Osteocyte (in vitro differentiated cells): ENCODE measurements around the gene C10orf71. TPM values are rescaled to one million over a fixed set of nuclear protein-coding genes. Genes with fewer than 3 reads are reported as not detected.
A peak's percentile ranks its signal among the peaks of the same experiment; 100 is the strongest.

Source experiments
- DNase-seq: peaks from one replicate; pipeline ENCODE4 v3.0.0; 2021; ENCODE audit warnings: mixed read lengths; ENCODE audit not compliant: unreplicated experiment; ENCODE audit errors: extremely low spot score
- H3K27ac Mint-ChIP-seq: one replicate; pipeline ENCODE4 v1.8.0; 2021; ENCODE audit warnings: mild to moderate bottlenecking, mixed read lengths; ENCODE audit not compliant: unreplicated experiment
- H3K27me3 Mint-ChIP-seq: one replicate; pipeline ENCODE4 v1.8.0; 2021; ENCODE audit warnings: mixed read lengths; ENCODE audit not compliant: unreplicated experiment
- H3K36me3 Mint-ChIP-seq: one replicate; pipeline ENCODE4 v1.8.0; 2021; ENCODE audit warnings: mixed read lengths; ENCODE audit not compliant: unreplicated experiment
- H3K4me1 Mint-ChIP-seq: one replicate; pipeline ENCODE4 v1.8.0; 2021; ENCODE audit warnings: mixed read lengths; ENCODE audit not compliant: unreplicated experiment
- H3K4me3 Mint-ChIP-seq: one replicate; pipeline ENCODE4 v1.8.0; 2021; ENCODE audit warnings: mild to moderate bottlenecking, moderate library complexity, mixed read lengths; ENCODE audit not compliant: unreplicated experiment
- H3K9me3 Mint-ChIP-seq: one replicate; pipeline ENCODE4 v1.8.0; 2021; ENCODE audit warnings: mixed read lengths; ENCODE audit not compliant: unreplicated experiment
- total RNA-seq: library from RNA; stranded (reverse); gene quantifications from 2 replicates; pipeline ENCODE4 v1.2.1, GENCODE V29; 2021
- TF ChIP-seq, protein P1 (sequence below): fragments of 200-600 bp; sonication (generic); IDR thresholded peaks from 2 replicates; pipeline ENCODE4 v1.5.0; 2021; ENCODE audit warnings: antibody characterized with exemption, mild to moderate bottlenecking, moderate library complexity

Gene C10orf71
- total RNA-seq, 1 donor from 2014 or later, result not detected

DNA sequence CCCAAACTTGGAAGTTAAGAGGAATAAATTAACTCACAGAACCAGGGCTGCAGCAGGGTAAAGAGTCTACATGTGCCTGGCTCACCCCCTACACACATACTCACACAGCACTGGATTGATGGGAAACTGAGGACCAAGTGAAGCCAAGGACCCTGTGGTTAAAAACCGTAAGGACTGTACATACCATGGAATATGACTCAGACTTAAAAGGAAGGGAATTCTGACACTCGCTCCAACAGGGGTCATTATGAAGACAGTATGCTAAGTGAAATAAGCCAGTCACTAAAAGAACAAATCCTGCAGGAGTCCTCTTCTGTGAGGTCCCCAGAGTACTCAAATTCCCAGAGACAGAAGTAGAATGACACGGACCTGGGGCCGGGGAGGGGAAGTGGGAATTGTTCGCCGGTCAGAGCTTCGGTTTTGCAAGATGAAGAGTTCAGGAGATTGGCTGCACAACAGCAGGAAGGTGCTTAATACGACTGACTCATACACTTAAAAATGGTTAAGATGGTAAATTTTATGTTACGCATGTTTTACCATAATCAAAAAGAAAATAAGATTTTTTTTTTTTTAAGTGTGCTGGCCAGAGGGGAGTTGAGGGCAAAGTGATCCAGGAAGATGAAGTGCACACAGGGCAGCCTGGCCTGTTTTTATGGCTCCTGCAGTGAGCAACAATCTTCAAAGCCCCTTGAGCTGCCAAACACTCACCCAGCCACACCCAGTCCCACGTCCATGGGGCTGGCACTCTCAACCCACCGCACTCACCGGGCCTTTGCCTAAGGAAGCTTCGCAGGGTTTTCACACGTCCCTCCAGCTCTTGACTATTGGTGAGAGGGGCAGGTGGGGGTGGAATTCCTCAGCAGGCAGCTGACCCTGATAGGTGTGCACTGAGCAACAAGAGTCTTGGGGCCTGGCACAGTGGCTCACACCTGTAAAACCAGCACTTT, 70.5 kb downstream of the C10orf71 start:
- H3K27ac Mint-ChIP-seq, result no peak overlapping the region
- no peaks in the 10 kb centered on the region for H3K36me3 Mint-ChIP-seq
- no peak overlapping the region for H3K4me3 Mint-ChIP-seq
- peaks cover 20% of the 10 kb centered on the region for H3K27me3 Mint-ChIP-seq
- peaks cover 15% of the 10 kb centered on the region for H3K4me1 Mint-ChIP-seq
- TF ChIP-seq, protein P1, sequence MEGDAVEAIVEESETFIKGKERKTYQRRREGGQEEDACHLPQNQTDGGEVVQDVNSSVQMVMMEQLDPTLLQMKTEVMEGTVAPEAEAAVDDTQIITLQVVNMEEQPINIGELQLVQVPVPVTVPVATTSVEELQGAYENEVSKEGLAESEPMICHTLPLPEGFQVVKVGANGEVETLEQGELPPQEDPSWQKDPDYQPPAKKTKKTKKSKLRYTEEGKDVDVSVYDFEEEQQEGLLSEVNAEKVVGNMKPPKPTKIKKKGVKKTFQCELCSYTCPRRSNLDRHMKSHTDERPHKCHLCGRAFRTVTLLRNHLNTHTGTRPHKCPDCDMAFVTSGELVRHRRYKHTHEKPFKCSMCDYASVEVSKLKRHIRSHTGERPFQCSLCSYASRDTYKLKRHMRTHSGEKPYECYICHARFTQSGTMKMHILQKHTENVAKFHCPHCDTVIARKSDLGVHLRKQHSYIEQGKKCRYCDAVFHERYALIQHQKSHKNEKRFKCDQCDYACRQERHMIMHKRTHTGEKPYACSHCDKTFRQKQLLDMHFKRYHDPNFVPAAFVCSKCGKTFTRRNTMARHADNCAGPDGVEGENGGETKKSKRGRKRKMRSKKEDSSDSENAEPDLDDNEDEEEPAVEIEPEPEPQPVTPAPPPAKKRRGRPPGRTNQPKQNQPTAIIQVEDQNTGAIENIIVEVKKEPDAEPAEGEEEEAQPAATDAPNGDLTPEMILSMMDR, result no peak
- DNase-seq, result peak; percentile 73
- H3K9me3 Mint-ChIP-seq, result no peaks in the 10 kb centered on the region

DNA sequence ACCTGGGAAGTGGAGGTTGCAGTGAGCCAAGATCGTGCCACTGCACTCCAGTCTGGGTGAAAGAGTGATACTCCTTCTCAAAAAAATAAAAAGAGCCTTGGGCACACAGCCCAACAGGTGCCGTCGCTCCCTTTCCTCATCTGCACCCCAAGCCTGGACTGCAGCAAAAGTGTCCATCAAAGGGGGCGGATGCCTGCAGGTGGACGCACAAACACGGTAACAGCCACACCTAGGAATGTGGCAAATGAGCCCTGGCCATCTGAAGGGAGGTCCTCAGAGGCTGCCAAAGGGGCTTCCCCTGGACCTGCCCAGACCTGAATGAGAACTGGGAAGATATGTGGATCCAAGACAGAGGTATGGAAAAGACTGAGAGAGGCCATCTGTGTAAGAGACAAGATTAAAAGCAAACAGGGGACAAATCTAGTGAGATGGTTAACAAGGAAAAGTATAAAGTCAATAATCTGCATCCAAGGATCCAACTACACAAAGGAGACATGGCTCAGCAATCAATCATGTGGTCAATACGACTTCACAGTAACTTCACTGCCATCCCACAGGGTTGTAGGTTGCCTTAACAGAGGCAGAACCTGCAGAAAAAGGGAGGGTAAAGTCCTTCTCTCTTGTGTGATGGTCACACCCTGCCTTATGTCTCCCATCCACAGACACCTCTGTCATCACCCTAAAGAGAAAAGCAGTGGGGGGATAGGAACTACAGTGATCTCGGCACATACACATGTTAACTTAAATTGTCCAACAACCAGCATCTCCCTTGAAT, 71.5 kb downstream of the C10orf71 start:
- H3K4me1 Mint-ChIP-seq, result peaks cover 15% of the 10 kb centered on the region
- H3K27me3 Mint-ChIP-seq, result peaks cover 28% of the 10 kb centered on the region
- TF ChIP-seq, protein P1, result no peak
- H3K9me3 Mint-ChIP-seq, result no peaks in the 10 kb centered on the region
- H3K36me3 Mint-ChIP-seq, result no peaks in the 10 kb centered on the region
- no peak overlapping the region for H3K27ac Mint-ChIP-seq
- DNase-seq, result peak; percentile 59
- H3K4me3 Mint-ChIP-seq, result no peak overlapping the region

DNA sequence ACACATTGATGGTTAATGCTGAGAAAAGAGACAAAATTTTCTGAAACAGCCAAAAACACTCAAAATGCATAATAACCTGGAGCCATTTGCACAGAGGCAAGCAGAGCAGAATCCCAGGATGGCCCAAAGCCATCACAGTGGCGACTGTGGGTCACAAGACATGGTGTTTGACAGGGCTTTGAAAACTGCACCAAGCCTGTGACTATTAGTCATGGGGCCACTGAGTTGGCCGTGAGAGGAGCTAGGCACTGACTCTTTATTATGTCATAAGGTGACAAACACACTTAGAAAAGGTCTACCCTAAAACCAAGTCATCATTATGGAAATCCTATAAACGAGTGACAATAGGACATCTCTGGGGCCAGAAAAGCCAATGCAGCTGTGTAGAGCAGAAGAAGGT, 73.0 kb downstream of the C10orf71 start:
- Mint-ChIP-seq H3K36me3 (no peaks in the 10 kb centered on the region), H3K4me1 (peaks cover 15% of the 10 kb centered on the region), H3K4me3 (no peak overlapping the region), H3K9me3 (no peaks in the 10 kb centered on the region), H3K27me3 (peaks cover 42% of the 10 kb centered on the region), H3K27ac (no peak overlapping the region)
- TF ChIP-seq, protein P1, result no peak
- DNase-seq, result peak; percentile 19

DNA sequence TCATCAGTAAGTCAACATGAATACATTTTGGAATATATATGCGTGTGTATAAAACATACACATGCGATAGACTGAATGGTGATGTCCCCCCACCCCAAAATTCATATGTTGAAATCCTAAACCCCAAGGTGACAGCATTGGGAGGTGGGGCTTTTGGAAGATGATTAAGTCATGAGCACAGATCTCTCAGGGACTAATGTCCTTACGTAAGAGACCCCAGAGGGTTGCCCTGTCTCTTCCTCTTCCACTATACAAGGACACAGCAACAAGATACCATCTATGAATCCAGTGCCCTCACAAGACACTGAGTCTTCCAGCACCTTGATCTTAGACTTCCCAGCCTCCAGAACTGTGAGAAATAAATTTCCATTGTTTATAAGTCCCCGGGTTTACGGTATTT, 74.4 kb downstream of the C10orf71 start:
- Mint-ChIP-seq H3K27ac (no peak overlapping the region), H3K36me3 (no peaks in the 10 kb centered on the region), H3K4me3 (no peak overlapping the region), H3K4me1 (peaks cover 13% of the 10 kb centered on the region), H3K9me3 (no peaks in the 10 kb centered on the region), H3K27me3 (peaks cover 46% of the 10 kb centered on the region)
- TF ChIP-seq, protein P1, result no peak
- peak; percentile 19 for DNase-seq

DNA sequence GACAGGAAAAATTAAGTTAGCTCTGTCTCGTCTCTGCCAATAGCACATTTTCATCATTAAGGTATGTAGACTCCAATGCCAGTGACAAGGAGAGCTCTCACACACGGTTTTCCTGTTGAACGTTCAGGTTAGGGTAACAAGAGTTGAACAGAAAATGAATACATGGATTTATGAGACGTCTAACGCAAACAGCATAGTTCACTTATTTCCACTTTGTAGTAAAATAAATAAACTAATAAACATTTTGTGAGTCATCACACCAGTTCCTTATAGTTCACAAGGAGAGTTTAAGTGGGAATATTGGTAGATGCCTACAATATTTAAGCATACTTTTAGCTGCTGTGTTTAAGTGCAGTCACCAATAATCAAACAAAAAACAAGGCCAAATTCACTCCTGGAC, 75.8 kb downstream of the C10orf71 start:
- Mint-ChIP-seq H3K9me3 (no peaks in the 10 kb centered on the region), H3K4me3 (no peak overlapping the region), H3K27ac (no peak overlapping the region), H3K36me3 (no peaks in the 10 kb centered on the region), H3K4me1 (peaks cover 4% of the 10 kb centered on the region), H3K27me3 (peaks cover 46% of the 10 kb centered on the region)
- no peak for DNase-seq
- TF ChIP-seq, protein P1, result no peak
